Measurements from ENCODE around the gene DNAJC13. TPM values are rescaled to one million over a fixed set of nuclear protein-coding genes. Genes with fewer than 3 reads are reported as not detected.

Gene DNAJC13
- total RNA-seq, 2 donors from 2014 or later: 17.6 to 22.9 TPM

- H3K27me3 ChIP-seq: no peaks in the 10 kb centered on the region
- peaks cover 0 to 8% of the 10 kb centered on the region in 2 donors for H3K4me1 ChIP-seq
- no peaks in the 10 kb centered on the region for H3K36me3 ChIP-seq
- TF ChIP-seq, protein P1, sequence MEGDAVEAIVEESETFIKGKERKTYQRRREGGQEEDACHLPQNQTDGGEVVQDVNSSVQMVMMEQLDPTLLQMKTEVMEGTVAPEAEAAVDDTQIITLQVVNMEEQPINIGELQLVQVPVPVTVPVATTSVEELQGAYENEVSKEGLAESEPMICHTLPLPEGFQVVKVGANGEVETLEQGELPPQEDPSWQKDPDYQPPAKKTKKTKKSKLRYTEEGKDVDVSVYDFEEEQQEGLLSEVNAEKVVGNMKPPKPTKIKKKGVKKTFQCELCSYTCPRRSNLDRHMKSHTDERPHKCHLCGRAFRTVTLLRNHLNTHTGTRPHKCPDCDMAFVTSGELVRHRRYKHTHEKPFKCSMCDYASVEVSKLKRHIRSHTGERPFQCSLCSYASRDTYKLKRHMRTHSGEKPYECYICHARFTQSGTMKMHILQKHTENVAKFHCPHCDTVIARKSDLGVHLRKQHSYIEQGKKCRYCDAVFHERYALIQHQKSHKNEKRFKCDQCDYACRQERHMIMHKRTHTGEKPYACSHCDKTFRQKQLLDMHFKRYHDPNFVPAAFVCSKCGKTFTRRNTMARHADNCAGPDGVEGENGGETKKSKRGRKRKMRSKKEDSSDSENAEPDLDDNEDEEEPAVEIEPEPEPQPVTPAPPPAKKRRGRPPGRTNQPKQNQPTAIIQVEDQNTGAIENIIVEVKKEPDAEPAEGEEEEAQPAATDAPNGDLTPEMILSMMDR (IDR thresholded peaks at IDR 0.05): no peak
- no peak overlapping the region for H3K27ac ChIP-seq
- no peak overlapping the region for H3K4me3 ChIP-seq
- no peaks in the 10 kb centered on the region for H3K9me3 ChIP-seq
- DNase-seq (ENCODE audit: low spot score): no peak
These were observed 13.0 kb upstream of the DNAJC13 start for GRCh38 chr3:132404276-132404675.

GRCh38 chr3:132405188-132405587, 12.1 kb upstream of the DNAJC13 start:
- H3K4me1 ChIP-seq: peaks cover 0 to 8% of the 10 kb centered on the region in 2 donors
- no peak overlapping the region for H3K4me3 ChIP-seq
- no peaks in the 10 kb centered on the region for H3K27me3 ChIP-seq
- no peak for DNase-seq (ENCODE audit: low spot score)
- TF ChIP-seq, protein P1 (IDR thresholded peaks at IDR 0.05): no peak
- no peaks in the 10 kb centered on the region for H3K9me3 ChIP-seq
- H3K27ac ChIP-seq: no peak overlapping the region
- H3K36me3 ChIP-seq: no peaks in the 10 kb centered on the region

DNA sequence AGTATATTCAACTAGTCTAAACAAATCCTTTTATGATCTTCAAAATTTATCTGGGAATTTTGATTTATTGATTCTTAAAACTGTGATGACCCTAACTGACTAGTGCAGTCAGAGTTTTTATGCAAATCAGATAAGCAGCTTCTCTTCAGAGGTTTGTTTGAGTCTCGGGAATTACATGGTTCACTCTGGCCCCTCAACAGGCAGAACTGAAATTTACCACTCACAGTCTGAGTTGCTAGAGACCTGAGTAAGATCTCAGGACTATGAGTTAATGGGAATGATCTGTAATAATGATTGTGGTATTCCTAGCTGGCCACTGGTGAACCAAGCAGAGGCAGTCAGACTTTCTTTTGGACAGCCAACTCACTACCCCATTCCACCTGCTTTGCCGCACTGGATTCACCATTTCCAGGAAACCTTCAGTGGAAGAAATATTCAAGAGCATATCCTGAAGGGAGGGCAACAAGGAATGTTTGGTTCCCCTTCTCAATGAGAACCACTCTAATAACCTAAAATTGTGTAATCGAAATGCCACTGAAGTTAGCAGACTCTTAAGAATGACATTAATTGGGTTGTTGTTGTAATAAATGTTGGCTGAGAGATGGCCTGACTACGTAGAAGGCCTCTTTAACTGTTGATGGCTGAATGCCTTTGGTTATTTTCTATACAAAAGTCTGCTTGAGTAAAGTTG, 11.5 kb upstream of the DNAJC13 start:
- H3K27ac ChIP-seq: no peak overlapping the region
- TF ChIP-seq, protein P1 (IDR thresholded peaks at IDR 0.05): no peak
- H3K36me3 ChIP-seq: no peaks in the 10 kb centered on the region
- H3K4me3 ChIP-seq: no peak overlapping the region
- peaks cover 0 to 8% of the 10 kb centered on the region in 2 donors for H3K4me1 ChIP-seq
- no peaks in the 10 kb centered on the region for H3K9me3 ChIP-seq
- no peak for DNase-seq (ENCODE audit: low spot score)
- H3K27me3 ChIP-seq: no peaks in the 10 kb centered on the region

GRCh38 chr3:132406587-132406986, 10.7 kb upstream of the DNAJC13 start:
- DNase-seq (ENCODE audit: low spot score): no peak
- TF ChIP-seq, protein P1 (IDR thresholded peaks at IDR 0.05): no peak
- H3K36me3 ChIP-seq: no peaks in the 10 kb centered on the region
- H3K4me3 ChIP-seq: no peak overlapping the region
- H3K27ac ChIP-seq: no peak overlapping the region
- H3K4me1 ChIP-seq: peaks cover 0 to 8% of the 10 kb centered on the region in 2 donors
- no peaks in the 10 kb centered on the region for H3K9me3 ChIP-seq
- no peaks in the 10 kb centered on the region for H3K27me3 ChIP-seq

GRCh38 chr3:132407025-132407424, 10.3 kb upstream of the DNAJC13 start:
- Histone ChIP-seq H3K27ac (no peak overlapping the region), H3K27me3 (no peaks in the 10 kb centered on the region), H3K4me3 (no peak overlapping the region), H3K9me3 (no peaks in the 10 kb centered on the region), H3K36me3 (no peaks in the 10 kb centered on the region), H3K4me1 (peaks cover 0 to 8% of the 10 kb centered on the region in 2 donors)
- TF ChIP-seq, protein P1 (IDR thresholded peaks at IDR 0.05): no peak
- no peak for DNase-seq (ENCODE audit: low spot score)

- Histone ChIP-seq H3K36me3 (no peaks in the 10 kb centered on the region), H3K9me3 (no peaks in the 10 kb centered on the region), H3K27me3 (no peaks in the 10 kb centered on the region), H3K4me3 (no peak overlapping the region), H3K27ac (no peak overlapping the region), H3K4me1 (peaks cover 0 to 17% of the 10 kb centered on the region in 2 donors)
- TF ChIP-seq, protein P1 (IDR thresholded peaks at IDR 0.05): no peak
- no peak for DNase-seq (ENCODE audit: low spot score)
These were observed 2.5 kb upstream of the DNAJC13 start for GRCh38 chr3:132414841-132415240.
